ENCODE data around the gene DLGAP5. TPM values are rescaled to one million over a fixed set of nuclear protein-coding genes. Genes with fewer than 3 reads are reported as not detected.

DLGAP5 gene, protein sequence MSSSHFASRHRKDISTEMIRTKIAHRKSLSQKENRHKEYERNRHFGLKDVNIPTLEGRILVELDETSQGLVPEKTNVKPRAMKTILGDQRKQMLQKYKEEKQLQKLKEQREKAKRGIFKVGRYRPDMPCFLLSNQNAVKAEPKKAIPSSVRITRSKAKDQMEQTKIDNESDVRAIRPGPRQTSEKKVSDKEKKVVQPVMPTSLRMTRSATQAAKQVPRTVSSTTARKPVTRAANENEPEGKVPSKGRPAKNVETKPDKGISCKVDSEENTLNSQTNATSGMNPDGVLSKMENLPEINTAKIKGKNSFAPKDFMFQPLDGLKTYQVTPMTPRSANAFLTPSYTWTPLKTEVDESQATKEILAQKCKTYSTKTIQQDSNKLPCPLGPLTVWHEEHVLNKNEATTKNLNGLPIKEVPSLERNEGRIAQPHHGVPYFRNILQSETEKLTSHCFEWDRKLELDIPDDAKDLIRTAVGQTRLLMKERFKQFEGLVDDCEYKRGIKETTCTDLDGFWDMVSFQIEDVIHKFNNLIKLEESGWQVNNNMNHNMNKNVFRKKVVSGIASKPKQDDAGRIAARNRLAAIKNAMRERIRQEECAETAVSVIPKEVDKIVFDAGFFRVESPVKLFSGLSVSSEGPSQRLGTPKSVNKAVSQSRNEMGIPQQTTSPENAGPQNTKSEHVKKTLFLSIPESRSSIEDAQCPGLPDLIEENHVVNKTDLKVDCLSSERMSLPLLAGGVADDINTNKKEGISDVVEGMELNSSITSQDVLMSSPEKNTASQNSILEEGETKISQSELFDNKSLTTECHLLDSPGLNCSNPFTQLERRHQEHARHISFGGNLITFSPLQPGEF
- total RNA-seq, result 41.9 and 46.0 TPM in 2 replicates

DNA sequence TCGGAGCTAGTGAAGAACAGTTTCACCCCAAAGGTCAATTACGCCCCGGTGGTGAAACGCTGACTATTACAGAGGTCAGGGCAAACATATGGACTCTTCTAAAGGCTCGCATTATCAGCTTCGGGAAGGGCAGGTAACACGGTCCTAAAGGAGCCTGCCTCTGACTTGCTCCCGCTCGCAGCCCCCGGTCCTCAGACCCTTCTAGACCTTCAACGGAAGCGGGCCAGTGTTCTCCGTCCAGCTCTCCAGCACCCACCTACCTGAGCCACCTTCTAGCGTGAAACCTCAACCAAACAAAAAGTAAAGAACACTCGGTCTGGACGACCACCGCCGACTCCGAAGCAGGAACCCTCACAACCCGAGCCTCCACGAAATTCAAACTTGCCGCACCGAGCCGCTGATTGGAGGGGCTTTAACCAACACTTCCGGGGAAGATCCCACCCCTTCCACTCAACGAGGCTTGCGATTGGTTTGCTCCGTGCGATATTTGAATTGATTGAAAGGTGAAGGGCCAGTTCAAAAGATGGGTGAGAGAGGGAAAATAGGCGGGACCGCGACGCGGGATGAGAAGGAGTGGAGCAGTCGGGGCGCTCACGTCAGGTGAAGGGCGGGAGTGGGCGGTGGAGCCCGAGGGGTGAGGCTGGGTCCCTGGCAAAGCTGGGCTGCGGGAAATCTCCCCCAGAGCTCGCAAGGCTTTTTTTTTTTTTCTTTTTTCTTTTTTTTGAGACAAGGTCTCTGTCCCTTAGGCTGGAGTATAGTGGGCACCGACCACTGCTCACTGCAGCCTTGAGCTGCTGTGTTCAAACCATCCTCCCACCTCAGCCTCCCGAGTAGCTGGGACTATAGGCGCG lies at the start of gene DLGAP5:
Gene DLGAP5, minus strand, starts transcription at position 383 of the 851 bp plus-strand sequence. CDS start 2,406 bp downstream, outside the sequence.
- H3K27me3 Mint-ChIP-seq (ENCODE audit: low read depth), result peaks cover 4% of the 10 kb centered on the region
- peak; percentile 93 for DNase-seq (ENCODE audit: low spot score)
- H3K4me1 Mint-ChIP-seq (ENCODE audit: low read depth), result peaks cover 35% of the 10 kb centered on the region
- H3K9me3 Mint-ChIP-seq, result no peaks in the 10 kb centered on the region
- intact Hi-C loops (cut with micrococcal nuclease), result loop anchor here (1.0 to 2.0 kb wide), 3 partner anchors 61 to 272 kb away; partner anchors contain the start of gene FBXO34
- peak within 1 kb of the TSS; percentile 95 for H3K4me3 Mint-ChIP-seq (ENCODE audit: low read depth)
- H3K27ac Mint-ChIP-seq, result peak within 1 kb of the TSS; percentile 88
- H3K36me3 Mint-ChIP-seq (ENCODE audit: low read depth), result peaks cover 21% of the 10 kb centered on the region

DNA sequence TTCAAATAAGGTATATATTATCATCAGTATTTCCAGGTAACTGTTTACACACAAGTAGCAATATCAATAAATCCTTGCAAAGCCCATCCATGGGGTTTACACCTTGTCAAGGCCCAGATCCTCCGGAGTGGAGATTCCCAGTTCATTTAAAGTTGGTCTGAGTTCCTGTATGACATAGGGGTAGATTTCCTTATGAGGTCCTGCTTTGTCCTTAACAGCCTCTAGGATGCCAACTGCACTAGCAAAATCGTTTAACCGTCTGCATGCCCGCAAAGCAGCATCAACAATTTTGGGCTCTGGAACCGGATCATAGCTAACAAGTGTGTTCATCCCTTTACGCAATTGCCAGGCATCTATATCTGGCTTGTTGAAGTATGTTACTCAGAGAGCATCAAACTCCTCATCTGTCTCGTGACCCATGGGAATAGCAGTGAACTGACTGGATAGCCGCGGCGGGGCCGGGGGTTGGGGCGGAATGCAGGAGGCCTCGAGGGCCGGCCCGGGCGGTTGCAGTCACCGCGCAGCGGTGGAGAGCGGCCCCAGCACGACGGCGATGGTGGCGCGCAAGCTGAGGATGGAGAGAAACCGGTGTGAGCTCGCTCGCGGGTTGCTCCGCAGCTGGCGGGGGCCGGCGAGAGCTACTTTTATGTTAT lies 49.3 kb upstream of the DLGAP5 start:
- Mint-ChIP-seq H3K27ac (no peak overlapping the region), H3K4me3 (ENCODE audit: low read depth) (no peak overlapping the region), H3K27me3 (ENCODE audit: low read depth) (peaks cover 40% of the 10 kb centered on the region), H3K4me1 (ENCODE audit: low read depth) (peaks cover 2% of the 10 kb centered on the region), H3K36me3 (ENCODE audit: low read depth) (no peaks in the 10 kb centered on the region), H3K9me3 (no peaks in the 10 kb centered on the region)
- intact Hi-C loops (cut with micrococcal nuclease), result no loop called here
- no peak for DNase-seq (ENCODE audit: low spot score)

DNA sequence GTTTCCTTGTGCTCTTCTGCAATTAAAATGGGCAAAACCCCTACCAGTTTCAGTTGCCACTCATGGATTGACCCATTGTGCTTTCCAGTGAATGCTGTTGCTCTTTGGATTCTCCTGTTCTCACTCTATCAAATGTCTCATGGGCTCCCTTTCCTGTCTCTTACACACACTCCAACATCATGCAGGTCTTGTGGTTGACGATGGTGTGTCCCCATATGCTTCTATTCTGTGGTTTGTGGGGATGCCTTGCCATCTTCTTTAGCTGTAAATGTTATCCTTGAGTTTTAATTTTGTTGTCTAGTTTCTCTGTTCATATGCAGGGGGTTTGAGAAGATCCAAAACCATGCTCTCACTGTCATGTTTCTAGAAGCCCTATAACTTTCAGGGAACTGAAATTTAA lies 47.9 kb upstream of the DLGAP5 start:
- Mint-ChIP-seq H3K9me3 (no peaks in the 10 kb centered on the region), H3K4me1 (ENCODE audit: low read depth) (peaks cover 2% of the 10 kb centered on the region), H3K27me3 (ENCODE audit: low read depth) (peaks cover 46% of the 10 kb centered on the region), H3K4me3 (ENCODE audit: low read depth) (no peak overlapping the region), H3K36me3 (ENCODE audit: low read depth) (no peaks in the 10 kb centered on the region), H3K27ac (no peak overlapping the region)
- intact Hi-C loops (cut with micrococcal nuclease), result no loop called here
- no peak for DNase-seq (ENCODE audit: low spot score)

DNA sequence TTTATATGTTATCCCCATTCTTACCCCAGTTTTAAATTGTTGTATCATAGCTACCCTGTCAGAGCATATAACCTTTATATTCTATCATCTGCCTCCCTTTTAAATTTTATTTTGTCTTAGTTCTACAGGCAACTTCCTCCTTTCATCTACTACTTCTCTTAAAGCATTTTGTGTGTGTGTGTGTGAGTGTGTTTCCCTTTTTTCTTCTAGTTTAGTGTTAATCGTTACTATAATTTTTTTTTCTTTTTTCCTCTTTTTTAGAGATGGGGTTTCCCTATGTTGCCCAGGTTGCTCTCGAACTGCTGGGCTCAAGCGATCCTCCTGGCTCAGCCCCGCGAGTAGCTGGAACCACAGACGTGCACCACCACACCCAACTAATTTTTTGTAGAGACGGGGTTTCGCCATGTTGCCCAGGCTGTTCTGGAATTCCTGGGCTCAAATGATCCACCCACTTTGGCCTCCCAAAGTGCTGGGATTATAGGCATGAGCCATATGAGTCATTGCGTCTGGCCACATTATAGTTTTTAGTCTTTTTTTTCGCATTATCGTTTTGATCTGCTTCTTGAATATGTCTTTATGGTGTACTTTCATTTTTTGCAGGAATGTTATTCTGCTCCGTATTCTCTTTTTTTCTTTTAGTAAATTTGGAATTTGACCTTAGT lies 46.8 kb upstream of the DLGAP5 start:
- intact Hi-C loops (cut with micrococcal nuclease), result no loop called here
- Mint-ChIP-seq H3K27me3 (ENCODE audit: low read depth) (peaks cover 47% of the 10 kb centered on the region), H3K27ac (no peak overlapping the region), H3K9me3 (no peaks in the 10 kb centered on the region), H3K4me1 (ENCODE audit: low read depth) (peaks cover 2% of the 10 kb centered on the region), H3K36me3 (ENCODE audit: low read depth) (no peaks in the 10 kb centered on the region), H3K4me3 (ENCODE audit: low read depth) (no peak overlapping the region)
- DNase-seq (ENCODE audit: low spot score), result no peak

DNA sequence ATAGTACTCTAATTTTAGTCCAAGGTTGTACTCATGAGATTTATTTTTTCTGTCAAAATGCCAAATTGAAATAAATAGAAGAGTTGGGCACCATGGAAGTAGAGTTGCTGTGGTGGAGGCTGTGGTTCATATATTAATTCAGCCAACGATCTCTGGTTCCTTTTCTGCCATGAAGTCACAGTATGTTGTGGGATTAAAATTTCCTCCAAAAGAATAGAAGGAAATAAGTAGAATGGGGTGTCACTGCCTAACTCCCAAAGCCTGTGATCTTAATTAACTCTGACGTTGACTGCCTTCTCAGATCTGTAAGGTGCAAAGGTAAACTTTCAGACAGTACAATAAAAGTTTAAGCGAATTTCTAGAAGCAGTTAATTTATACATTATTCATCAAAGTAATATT lies 42.2 kb upstream of the DLGAP5 start:
- no peak overlapping the region for H3K27ac Mint-ChIP-seq
- peaks cover 43% of the 10 kb centered on the region for H3K27me3 Mint-ChIP-seq (ENCODE audit: low read depth)
- H3K9me3 Mint-ChIP-seq, result no peaks in the 10 kb centered on the region
- no peak for DNase-seq (ENCODE audit: low spot score)
- H3K4me3 Mint-ChIP-seq (ENCODE audit: low read depth), result no peak overlapping the region
- H3K4me1 Mint-ChIP-seq (ENCODE audit: low read depth), result no peaks in the 10 kb centered on the region
- no peaks in the 10 kb centered on the region for H3K36me3 Mint-ChIP-seq (ENCODE audit: low read depth)
- intact Hi-C loops (cut with micrococcal nuclease), result no loop called here

DNA sequence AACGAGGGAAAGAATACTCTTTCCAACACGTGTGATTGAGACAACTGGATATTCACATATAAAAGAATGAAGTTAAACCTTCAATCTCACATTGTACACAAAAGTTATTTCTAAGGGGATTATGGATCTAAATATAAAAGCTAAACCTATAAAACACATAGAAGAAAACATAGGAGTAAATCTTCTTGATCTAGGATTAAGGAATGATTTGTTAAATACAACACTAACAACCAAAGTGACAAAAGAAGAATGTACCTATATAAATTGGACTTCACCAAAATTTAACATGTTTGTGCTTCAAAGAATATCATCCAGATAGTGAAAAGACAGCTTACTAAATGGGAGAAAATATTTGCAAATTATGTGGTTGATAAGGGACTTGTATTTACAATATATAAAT lies 36.9 kb upstream of the DLGAP5 start:
- Mint-ChIP-seq H3K36me3 (ENCODE audit: low read depth) (peaks cover 3% of the 10 kb centered on the region), H3K9me3 (peaks cover 10% of the 10 kb centered on the region), H3K27me3 (ENCODE audit: low read depth) (peaks cover 25% of the 10 kb centered on the region), H3K27ac (no peak overlapping the region), H3K4me3 (ENCODE audit: low read depth) (no peak overlapping the region), H3K4me1 (ENCODE audit: low read depth) (no peaks in the 10 kb centered on the region)
- DNase-seq (ENCODE audit: low spot score), result no peak
- intact Hi-C loops (cut with micrococcal nuclease), result no loop called here

DNA sequence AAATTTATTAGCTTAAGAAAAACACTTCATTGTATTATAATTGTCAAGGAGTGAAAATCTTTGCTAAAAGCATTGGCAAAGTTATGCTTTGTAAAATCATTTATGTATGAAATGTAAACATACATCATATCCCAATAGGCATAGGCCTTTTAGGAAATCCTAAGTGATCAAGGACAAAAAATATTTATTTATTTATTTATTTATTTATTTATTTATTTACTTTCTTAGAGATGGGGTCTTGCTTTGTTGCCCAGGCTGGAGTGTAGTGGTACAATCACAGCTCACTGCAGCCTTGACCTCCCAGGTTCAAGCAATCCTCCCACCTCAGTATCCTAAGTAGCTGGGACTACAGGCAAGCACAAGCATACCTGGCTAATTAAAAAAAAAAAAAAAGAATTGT lies 32.0 kb upstream of the DLGAP5 start:
- peaks cover 8% of the 10 kb centered on the region for H3K27me3 Mint-ChIP-seq (ENCODE audit: low read depth)
- DNase-seq (ENCODE audit: low spot score), result no peak
- no peak overlapping the region for H3K27ac Mint-ChIP-seq
- H3K9me3 Mint-ChIP-seq, result peaks cover 10% of the 10 kb centered on the region
- peaks cover 3% of the 10 kb centered on the region for H3K36me3 Mint-ChIP-seq (ENCODE audit: low read depth)
- H3K4me3 Mint-ChIP-seq (ENCODE audit: low read depth), result no peak overlapping the region
- H3K4me1 Mint-ChIP-seq (ENCODE audit: low read depth), result peaks cover 3% of the 10 kb centered on the region
- intact Hi-C loops (cut with micrococcal nuclease), result no loop called here

DNA sequence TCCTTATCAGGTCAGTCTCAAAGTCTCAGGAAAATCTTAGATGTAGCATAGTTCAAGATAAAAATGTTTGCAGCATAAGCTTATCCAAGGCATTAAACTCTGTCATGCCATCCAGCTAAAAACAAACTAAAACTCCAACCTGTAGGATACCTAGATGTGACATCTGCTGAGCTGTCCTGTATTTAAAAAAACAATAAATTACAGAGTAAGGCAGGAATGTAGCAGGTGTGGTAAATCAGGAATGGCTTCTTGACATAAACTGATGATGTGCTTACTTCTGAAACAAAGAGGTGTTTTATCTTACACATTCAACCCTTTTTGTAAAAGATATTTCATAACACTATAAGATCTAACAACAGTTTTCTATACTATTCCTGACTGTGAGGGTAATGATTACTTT lies 30.6 kb upstream of the DLGAP5 start:
- Mint-ChIP-seq H3K27ac (no peak overlapping the region), H3K4me1 (ENCODE audit: low read depth) (peaks cover 3% of the 10 kb centered on the region), H3K27me3 (ENCODE audit: low read depth) (peaks cover 5% of the 10 kb centered on the region), H3K4me3 (ENCODE audit: low read depth) (no peak overlapping the region), H3K9me3 (peaks cover 9% of the 10 kb centered on the region), H3K36me3 (ENCODE audit: low read depth) (peaks cover 3% of the 10 kb centered on the region)
- no peak for DNase-seq (ENCODE audit: low spot score)
- intact Hi-C loops (cut with micrococcal nuclease), result no loop called here

DNA sequence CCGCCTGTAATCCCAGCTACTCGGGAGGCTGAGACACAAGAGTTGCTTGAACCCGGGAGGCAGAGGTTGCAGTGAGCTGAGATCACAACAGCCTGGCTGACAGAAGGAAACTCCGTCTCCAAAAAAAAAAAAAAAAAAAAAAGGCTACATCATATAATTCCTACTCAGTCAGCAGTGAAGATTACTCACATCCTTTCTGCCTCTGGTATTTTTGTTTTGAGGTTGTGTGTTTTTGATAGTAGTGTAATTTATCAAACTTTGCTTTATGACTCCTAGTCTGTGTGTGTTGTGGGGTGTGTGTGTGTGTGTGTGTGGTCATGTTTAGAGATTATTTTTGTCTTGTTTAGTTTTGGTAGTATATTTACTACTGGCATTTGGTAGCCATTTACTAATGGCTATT lies 29.8 kb upstream of the DLGAP5 start:
- no peak for DNase-seq (ENCODE audit: low spot score)
- intact Hi-C loops (cut with micrococcal nuclease), result no loop called here
- H3K9me3 Mint-ChIP-seq, result peaks cover 1% of the 10 kb centered on the region
- H3K4me1 Mint-ChIP-seq (ENCODE audit: low read depth), result peaks cover 3% of the 10 kb centered on the region
- no peak overlapping the region for H3K27ac Mint-ChIP-seq
- no peak overlapping the region for H3K4me3 Mint-ChIP-seq (ENCODE audit: low read depth)
- peaks cover 5% of the 10 kb centered on the region for H3K27me3 Mint-ChIP-seq (ENCODE audit: low read depth)
- H3K36me3 Mint-ChIP-seq (ENCODE audit: low read depth), result peaks cover under 1% of the 10 kb centered on the region

DNA sequence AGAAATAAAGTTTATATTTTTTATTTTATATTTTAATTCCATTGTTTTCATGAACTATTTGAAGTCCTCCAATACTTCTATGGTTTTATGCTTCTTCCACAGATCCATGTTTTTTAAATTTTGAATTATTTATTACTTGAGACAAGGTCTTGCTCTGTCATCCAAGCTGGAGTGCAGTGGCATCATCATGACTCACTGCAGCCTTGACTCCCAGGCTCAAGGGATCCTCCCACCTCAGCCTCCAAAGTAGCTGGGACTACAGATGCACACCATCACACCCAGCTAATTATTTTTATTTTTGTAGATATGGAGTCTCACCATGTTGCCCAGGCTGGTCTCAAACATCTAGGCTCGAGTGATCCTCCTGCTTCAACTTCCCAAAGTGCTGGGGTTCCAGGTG lies 28.8 kb upstream of the DLGAP5 start:
- Mint-ChIP-seq H3K36me3 (ENCODE audit: low read depth) (no peaks in the 10 kb centered on the region), H3K4me1 (ENCODE audit: low read depth) (peaks cover 3% of the 10 kb centered on the region), H3K27me3 (ENCODE audit: low read depth) (peaks cover 2% of the 10 kb centered on the region), H3K4me3 (ENCODE audit: low read depth) (no peak overlapping the region), H3K9me3 (no peaks in the 10 kb centered on the region), H3K27ac (no peak overlapping the region)
- intact Hi-C loops (cut with micrococcal nuclease), result no loop called here
- DNase-seq (ENCODE audit: low spot score), result no peak

DNA sequence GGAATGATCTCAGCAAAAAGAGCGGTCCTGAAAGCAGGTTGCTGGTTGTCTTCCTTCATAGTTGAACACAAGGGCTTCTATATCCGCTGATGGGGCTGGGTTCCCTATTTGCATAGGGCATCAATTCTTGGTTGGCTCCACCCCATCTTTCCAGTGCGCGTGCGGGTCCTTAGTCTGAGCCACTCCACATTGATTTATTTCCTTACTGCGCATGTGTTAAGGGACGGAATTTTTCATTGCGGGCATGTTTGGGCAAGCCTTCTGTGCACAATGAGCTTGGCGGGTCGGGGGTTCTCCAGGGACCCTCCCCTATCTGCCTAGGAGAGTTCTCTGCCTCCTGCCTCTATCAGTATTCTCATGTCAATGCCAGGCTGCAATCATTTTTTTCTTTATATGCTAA lies 21.2 kb upstream of the DLGAP5 start:
- no peaks in the 10 kb centered on the region for H3K9me3 Mint-ChIP-seq
- peaks cover 3% of the 10 kb centered on the region for H3K27me3 Mint-ChIP-seq (ENCODE audit: low read depth)
- no peaks in the 10 kb centered on the region for H3K36me3 Mint-ChIP-seq (ENCODE audit: low read depth)
- intact Hi-C loops (cut with micrococcal nuclease), result loop anchor here (1.0 to 5.0 kb wide), 4 partner anchors 59 to 218 kb away; partner anchors contain the start of gene FBXO34
- no peak overlapping the region for H3K27ac Mint-ChIP-seq
- H3K4me3 Mint-ChIP-seq (ENCODE audit: low read depth), result no peak overlapping the region
- H3K4me1 Mint-ChIP-seq (ENCODE audit: low read depth), result peaks cover 5% of the 10 kb centered on the region
- no peak for DNase-seq (ENCODE audit: low spot score)

DNA sequence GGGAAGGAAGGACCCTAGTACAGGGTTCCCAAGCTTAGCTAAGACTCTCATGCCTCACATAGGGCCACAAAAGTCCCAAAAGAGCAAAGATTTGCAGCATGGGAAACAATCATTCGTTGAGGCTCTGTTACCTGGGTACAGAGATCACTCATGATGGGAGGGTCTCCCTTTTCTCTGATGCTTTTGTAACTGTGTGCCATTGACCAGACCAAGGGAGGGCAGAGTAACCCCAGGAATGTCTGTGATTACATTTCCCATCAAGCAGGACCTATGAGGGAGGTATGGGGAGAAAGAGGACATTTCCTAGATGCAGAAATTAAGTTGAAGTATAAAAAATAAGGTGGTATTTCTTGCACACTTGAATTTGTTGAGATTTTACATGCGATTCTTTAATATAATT lies 16.4 kb upstream of the DLGAP5 start:
- no peaks in the 10 kb centered on the region for H3K9me3 Mint-ChIP-seq
- intact Hi-C loops (cut with micrococcal nuclease), result no loop called here
- peaks cover 2% of the 10 kb centered on the region for H3K4me1 Mint-ChIP-seq (ENCODE audit: low read depth)
- no peaks in the 10 kb centered on the region for H3K36me3 Mint-ChIP-seq (ENCODE audit: low read depth)
- H3K4me3 Mint-ChIP-seq (ENCODE audit: low read depth), result no peak overlapping the region
- peaks cover 16% of the 10 kb centered on the region for H3K27me3 Mint-ChIP-seq (ENCODE audit: low read depth)
- DNase-seq (ENCODE audit: low spot score), result no peak
- no peak overlapping the region for H3K27ac Mint-ChIP-seq
